ENCODE measurements around the gene ANO7.

ANO7 gene

DNA sequence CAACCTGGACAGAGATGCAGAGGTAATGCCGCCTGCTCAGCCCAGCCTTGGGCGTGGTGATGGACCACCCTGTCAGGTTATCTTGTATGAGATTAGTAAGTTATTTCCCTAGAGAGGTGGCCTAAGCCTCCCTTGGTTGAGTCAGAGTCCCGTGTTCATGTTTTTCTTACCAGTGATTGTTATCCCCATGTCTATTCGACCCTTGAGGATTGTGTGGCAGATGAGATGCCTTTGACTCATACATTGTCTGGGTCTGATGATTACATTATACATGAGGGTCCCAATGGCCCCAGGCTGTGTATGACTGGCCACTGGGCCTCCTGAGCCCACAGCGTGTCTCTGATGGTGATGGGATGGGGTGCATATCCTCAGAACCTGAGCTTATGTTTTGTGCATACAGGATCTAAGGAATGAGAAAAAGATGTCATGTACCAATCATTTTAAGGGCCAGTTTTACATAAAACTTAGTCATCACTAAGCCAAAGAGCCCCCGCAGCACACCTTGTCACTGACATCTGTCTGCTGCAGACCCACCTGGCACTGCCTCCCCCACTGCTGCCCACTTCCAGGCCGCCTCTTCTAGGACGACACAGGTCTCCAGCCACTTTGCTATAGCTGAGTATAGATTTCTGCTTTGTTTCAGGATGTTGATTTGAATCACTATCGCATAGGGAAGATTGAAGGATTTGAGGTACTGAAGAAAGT lies 30.5 kb upstream of the ANO7 start:
- DNase-seq, result no peak

DNA sequence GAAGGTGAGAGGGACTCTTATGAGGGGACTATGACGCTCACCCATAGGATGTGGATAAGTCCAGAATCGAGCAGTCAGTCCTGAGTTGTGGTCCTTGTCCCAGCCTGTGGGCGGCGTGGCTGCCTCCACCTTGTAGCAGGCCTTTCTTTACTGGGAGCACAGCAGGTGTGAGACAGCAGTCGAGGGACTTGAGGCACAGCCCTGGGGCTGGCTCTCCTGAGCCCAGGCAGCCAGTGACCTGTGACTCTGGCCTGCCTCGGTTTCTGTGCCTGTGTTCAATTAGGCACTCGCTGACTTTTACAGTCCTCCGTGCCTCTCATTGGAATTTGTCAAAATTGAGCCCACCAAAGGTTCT lies 30.0 kb upstream of the ANO7 start:
- no peak for DNase-seq

GRCh38 chr2:241159116-241159515 lies 29.4 kb upstream of the ANO7 start:
- DNase-seq, result no peak

GRCh38 chr2:241160318-241160717 lies 28.2 kb upstream of the ANO7 start:
- no peak for DNase-seq

GRCh38 chr2:241161646-241162281 lies 26.7 kb upstream of the ANO7 start:
- DNase-seq, result no peak

GRCh38 chr2:241163601-241164118 lies 24.8 kb upstream of the ANO7 start:
- DNase-seq, result no peak

GRCh38 chr2:241168366-241168765 lies 20.1 kb upstream of the ANO7 start:
- no peak for DNase-seq

DNA sequence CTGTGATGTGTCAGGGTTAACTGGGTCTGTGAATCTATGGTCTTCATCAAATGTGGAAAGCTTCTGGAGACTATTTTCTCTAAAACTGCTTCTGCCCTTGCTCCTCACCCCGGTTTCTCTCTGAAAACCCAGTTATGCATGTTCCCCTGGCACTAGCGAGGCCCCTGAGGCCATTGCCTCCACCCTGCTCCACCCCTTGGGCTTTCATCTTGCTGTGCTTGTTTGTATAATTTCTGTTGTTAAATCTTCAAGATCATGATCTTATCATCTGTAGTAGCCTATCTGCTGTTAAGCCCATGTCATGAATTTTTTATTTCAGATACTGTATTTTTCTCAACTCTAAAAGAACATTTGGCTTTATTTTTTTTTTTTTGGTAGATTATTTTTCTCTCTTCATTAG lies 14.9 kb upstream of the ANO7 start:
- DNase-seq, result no peak

GRCh38 chr2:241177526-241178334 lies 10.7 kb upstream of the ANO7 start:
- DNase-seq, result no peak

DNA sequence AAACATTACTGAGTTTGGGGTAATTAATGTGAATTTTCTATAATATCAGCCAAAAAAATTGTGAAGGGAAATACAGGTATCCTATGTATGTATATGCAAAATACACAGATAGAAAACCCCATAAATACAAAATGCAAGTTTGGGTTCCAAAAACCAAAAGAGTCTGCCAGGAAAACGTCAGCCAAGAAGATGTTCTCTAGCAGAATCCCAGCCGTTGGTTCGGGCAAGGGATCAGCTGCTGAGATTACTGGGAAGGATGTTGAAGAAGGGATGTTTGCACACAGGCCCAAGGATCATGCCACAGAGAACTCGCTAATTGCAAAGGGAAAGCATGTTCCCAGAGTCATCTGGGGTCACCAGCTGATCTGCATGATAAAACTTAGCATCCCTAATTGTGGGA lies 9.5 kb upstream of the ANO7 start:
- DNase-seq, result no peak

GRCh38 chr2:241179899-241180298 lies 8.6 kb upstream of the ANO7 start:
- no peak for DNase-seq

DNA sequence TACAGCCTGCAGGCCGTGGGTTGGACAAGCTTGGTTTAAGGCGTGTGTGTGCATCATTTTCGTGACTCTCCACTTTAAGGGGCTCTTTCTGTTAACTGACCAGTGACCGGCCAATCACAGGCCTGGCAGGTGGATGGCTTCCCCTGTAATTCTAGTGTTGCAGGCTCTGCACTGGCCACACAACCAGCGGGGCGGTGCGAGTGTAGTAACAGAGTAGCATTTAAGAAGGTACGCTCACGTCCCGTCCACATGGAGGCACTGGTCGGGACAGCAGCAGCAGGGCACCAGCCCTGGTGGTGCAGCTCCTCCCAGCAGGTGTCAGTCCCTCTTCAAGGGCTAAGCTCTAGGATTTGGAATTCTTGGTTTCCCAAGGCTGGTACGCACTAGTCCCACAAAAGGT lies 8.0 kb upstream of the ANO7 start:
- no peak for DNase-seq

DNA sequence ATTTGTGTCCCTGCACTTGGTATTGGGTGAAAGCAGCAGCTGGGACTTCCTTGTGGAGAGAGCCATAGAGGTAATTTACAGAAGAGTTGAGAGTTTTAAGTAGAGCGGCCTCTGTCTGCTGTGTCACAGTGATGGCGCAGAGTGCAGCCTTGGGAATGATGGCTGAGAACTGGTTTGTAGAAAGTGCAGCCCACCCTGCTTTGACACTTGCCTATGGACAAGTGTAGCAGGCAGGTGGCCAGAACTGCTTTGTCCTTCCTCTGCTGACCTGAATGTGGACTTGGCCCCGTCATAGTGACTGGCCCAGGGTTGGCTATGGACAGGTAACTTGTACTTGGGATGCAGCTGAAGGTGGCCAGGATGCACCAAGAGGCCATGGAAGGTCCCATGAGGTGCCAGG lies 6.4 kb upstream of the ANO7 start:
- DNase-seq, result no peak

DNA sequence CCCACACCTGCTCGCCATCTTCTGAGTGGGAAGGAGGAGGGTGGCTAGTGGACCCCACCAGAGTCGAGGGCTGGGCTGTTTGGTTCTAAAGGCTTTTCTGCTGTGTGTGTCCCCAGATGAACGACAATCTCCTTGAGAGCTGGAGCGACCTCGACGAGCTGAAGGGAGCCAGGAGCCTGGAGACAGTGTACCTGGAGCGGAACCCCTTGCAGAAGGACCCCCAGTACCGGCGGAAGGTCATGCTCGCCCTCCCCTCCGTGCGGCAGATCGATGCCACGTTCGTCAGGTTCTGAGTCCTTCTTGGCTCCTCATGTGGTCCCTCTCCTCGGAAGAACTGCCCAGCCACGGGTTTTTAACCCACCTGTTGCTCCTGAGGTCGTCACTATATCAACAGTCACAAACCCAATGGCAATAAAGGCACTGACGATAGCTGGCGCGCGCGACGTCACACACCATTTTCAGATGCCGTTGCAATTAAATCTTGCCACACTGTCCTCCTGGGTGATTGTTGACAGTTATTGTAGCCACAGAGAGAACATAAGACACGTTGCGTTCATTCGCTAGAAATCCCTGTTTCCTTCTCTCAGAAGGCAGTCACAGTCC lies 5.8 kb upstream of the ANO7 start:
- DNase-seq, result no peak

- no peak for DNase-seq
Measured at GRCh38 chr2:241183221-241183620, 5.3 kb upstream of the ANO7 start.

DNA sequence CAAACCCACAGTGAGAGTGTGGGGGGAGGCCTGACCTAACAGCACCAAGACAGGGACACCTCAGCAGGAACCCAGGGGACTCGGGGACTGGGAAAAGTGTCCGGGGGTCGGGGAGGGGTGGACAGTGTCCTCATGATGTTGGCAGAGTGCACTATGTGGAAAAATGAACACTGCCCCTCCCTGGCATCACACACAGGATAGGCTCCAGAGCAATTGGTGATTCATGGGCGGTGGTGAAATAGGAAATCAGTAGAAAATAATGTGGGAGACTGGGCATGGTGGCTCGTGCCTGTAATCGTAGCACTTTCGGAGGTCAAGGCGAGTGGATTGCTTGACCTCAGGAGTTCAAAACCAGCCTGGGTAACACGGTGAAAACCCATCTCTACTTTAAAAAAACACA lies 3.6 kb upstream of the ANO7 start:
- no peak for DNase-seq

- DNase-seq, result no peak
Measured at GRCh38 chr2:241185961-241186360, 2.5 kb upstream of the ANO7 start.

DNA sequence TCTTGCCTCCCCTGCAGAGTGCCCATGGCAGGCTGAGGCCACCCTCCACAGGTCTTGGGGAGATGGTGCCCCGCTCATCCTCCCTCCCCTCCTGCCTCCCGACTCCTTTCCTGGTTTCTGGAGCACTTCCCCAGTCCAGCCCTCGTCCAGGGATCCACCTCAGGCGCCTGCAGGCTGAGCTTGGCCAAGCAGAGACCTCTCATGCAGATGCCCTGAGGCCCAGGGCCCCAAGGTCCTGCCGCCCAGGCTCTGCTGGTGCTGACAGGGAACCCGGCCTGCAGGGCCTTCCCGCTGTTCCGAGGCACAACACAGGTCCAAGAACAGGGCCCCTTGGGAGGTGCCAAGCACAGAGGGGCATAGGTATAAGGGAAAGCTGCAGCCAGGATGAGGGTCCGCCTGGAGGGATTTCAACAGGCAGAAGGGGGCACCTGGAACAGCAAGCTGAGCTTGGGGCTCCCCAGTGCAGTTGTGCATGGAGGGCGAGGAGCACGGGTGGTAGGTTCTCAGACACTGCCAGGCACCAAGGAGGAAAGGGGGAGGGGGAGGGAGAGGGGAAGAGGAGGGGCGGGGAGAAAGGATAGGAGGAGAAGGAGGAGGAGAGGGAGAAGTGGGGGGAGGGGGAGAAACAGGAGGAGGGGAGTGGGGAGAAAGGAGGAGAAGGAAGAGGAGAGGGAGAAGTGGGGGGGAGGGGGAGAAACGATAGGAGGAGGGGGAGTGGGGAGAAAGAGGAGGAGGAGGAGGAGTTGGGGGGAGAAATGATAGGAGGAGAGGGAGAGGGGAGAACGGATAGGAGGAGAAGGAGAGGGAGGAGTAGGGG lies 1.2 kb upstream of the ANO7 start:
- DNase-seq, result no peak

- no peak for DNase-seq
Measured at GRCh38 chr2:241187918-241188234, 601 bp upstream of the ANO7 start.

GRCh38 chr2:241189093-241189855 lies 797 bp downstream of the ANO7 start:
- no peak for DNase-seq

DNA sequence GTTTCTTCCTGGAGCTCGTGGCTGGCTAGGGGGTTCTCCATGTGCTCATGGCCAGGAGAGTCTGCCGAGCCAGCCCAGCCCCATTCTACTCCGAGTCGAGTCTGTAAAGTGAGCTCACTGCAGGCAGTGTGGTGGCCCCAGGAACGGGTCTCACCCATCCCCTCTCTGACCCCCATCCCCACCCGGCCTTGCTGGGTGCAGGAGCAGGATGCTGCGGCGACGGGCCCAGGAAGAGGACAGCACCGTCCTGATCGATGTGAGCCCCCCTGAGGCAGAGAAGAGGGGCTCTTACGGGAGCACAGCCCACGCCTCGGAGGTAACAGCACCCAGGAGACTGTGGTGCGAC lies 1.4 kb downstream of the ANO7 start:
- no peak for DNase-seq

GRCh38 chr2:241190291-241190981 lies 2.0 kb downstream of the ANO7 start:
- DNase-seq, result no peak
